ENCODE results near the gene HYAL1.

Gene HYAL1

DNA sequence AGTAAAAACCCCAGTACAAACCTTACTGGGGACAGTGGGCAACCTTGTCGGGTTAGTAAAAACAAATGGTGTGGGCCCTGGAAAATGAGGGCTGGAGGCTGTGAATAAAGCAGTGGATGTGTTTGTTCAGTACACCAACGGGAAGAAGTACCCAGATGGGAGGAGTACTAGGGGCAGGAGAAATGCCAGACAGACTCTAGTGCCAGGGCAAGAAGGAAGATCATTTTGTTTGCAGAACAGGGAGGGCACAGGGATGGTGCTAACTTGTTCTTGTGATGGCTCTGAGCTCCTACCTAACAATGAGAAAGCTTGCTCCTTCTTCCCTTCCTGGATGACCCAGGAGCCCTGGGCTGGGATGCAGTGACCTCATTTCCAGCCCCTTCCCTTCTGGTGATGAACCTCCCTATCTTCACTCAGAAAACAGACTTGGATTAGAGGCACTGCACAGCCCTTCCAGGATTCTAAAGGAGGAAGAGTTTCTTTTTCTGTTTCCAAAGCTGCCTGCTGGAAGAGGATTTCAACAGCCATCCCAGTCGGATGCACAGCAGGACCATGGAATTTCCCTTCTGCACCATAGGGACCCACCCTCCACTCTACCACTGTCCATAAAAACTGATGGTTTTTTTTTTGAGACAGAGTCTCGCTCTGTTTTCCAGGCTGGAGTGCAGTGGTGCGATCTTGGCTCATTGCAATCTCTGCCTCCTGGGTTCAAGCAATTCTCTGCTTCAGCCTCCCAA, 31.1 kb upstream of the HYAL1 start:
- DNase-seq (ENCODE audit: low spot score) = no peak

GRCh38 chr3:50333744-50334328, 30.5 kb upstream of the HYAL1 start:
- no peak for DNase-seq (ENCODE audit: low spot score)

- no peak for DNase-seq (ENCODE audit: low spot score)
These were observed 28.1 kb upstream of the HYAL1 start for GRCh38 chr3:50331364-50331907.

GRCh38 chr3:50330330-50330729, 27.0 kb upstream of the HYAL1 start:
- DNase-seq (ENCODE audit: low spot score) = no peak

DNA sequence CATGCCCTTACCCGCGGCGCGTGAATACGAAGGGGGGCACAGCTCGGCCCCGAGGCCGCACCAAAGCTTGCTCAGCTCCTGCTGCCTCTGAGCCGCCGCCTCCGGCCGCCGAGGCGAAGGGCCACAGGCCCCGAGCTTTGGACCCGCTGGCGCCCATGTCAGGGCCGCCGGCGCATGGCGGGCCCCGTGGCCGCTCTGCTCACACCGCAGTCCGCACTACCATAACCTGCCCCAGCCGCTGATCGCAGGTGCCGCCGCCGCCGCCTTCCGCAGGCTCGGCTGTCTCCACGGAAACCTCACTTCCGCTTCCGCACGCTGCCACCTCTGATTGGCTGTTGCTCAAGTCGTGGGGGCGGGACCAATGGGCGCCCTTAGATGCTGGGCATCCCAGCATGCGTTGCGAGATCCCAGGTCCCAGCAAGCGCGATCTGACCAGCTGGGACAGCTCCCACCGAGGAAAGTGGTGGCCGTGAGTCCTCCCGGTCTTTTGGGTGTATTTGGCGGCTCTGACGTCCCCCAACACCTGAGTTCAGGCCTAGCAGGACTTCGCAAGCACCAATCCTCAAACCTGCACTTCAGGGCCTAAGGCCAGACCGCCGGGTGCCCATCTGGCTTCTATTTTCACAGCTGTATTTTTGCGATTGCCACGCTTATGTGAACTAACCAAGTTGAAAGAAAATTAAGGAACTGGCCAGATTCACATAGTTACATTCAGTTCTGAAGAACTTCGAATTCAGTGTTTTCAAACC, 24.7 kb upstream of the HYAL1 start, which contains the start of gene TUSC2:
Gene TUSC2 (minus strand): TSS at position 281 of the 749 bp plus-strand sequence. CDS start 124 bp downstream, at position 157.
- peak; percentile 95 for DNase-seq (ENCODE audit: low spot score)

DNA sequence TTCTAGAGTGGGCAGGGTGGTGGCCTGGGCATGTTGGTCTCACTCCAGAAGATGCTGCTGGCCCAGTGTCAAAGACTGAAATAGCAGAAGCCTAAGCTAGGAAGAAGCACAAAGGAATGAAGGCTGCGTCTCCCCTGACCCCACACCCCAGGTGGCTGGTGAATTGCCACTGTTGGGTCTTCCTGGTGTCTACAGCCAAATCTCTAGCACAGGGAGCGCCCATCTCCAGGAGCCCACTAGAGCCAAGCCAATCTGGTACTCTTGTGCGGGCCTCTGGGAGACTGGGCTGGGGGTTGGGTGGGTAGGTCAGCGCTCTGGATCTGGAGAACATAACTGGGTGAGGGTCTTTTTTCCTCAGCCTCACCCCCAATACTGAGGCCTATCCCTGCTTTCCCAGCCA, 23.8 kb upstream of the HYAL1 start:
- DNase-seq (ENCODE audit: low spot score) = no peak

DNA sequence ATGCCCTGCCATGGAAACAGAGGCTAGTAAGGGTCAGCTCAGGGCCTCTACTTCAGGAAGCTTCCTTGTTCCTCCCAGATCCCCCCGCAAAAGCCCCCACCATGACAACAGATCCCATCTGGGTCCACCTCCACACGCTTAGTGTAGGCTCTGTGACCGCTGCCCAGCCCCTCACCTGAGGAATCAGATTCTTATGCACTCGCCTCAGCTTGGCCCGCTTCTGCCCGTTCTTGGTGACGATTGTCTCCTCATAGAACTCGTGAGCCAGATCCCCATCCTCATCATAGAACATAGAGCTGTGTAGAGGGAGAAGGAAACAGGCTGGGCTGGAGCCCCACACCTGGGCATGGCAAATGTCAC, 22.8 kb upstream of the HYAL1 start:
- DNase-seq (ENCODE audit: low spot score) = no peak

DNA sequence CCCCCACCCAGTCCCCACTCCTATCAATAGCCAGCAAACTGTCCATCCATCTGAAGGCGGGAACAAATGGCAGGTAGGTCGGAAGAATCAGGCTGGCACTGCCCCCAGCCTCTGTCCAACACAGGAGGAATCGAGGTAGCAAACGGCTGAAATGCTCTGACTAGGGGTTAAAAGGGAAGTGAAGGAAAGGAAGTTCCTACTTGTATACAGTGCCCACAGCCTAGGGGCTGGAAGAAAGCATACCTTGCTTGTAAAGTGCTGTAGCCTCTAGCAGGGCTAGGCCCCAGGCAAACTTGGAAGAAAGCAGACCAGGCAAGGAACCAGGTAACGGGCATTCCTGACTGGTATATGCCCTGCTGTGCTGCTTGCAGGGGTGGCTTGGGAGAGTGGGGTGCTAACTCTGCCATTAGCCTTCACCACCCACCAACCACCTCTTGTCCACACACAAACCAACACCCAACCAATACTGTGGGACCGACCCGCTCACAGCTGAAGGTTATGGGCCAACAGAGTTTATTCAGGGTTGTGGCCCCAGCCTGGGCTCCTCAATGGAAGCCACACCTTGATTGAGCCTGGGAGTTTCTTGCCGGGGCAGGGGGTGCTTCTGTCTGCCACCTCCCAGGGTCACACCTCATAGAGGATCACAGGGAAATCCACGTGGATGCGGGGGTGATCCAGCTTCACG, 22.3 kb upstream of the HYAL1 start:
- DNase-seq (ENCODE audit: low spot score) = no peak

- DNase-seq (ENCODE audit: low spot score) = no peak
These were observed 21.7 kb upstream of the HYAL1 start for GRCh38 chr3:50325113-50325480.

- peak; percentile 78 for DNase-seq (ENCODE audit: low spot score)
These were observed 21.2 kb upstream of the HYAL1 start for GRCh38 chr3:50324351-50325112.

GRCh38 chr3:50323614-50324199, 20.3 kb upstream of the HYAL1 start:
- DNase-seq (ENCODE audit: low spot score) = no peak

DNA sequence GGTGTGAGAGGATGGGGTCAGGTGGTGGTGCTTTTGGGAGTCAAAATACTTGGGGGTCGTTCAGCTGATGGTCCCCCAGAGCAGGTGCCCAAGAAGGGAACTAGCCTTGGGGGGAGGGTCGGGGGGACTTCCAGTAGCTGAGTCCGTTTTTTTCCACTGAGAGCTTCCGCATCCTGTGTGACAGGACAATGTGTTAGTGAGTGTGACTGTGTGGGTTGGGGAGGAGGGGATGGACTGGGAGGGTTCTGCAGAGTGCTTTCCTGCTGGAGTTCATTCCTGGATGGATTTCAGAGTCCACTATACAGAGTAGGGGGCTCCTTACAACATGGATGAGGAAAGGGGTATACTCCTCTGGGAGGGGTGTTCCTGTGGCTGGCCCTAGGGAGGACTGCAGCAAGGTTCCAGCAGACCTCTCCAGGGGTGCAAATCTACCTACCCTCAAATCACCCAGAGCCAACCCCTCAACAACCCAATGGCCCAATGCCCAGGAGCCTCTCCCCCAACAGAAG, 19.8 kb upstream of the HYAL1 start:
- no peak for DNase-seq (ENCODE audit: low spot score)

- DNase-seq (ENCODE audit: low spot score) = no peak
These were observed 19.2 kb upstream of the HYAL1 start, which contains the start of gene HYAL2 for GRCh38 chr3:50322386-50323091. Gene HYAL2, minus strand, starts transcription at chr3:50322745. Its CDS starts 2,256 bp downstream, at chr3:50320489.

- no peak for DNase-seq (ENCODE audit: low spot score)
These were observed 18.7 kb upstream of the HYAL1 start for GRCh38 chr3:50322115-50322385.

DNA sequence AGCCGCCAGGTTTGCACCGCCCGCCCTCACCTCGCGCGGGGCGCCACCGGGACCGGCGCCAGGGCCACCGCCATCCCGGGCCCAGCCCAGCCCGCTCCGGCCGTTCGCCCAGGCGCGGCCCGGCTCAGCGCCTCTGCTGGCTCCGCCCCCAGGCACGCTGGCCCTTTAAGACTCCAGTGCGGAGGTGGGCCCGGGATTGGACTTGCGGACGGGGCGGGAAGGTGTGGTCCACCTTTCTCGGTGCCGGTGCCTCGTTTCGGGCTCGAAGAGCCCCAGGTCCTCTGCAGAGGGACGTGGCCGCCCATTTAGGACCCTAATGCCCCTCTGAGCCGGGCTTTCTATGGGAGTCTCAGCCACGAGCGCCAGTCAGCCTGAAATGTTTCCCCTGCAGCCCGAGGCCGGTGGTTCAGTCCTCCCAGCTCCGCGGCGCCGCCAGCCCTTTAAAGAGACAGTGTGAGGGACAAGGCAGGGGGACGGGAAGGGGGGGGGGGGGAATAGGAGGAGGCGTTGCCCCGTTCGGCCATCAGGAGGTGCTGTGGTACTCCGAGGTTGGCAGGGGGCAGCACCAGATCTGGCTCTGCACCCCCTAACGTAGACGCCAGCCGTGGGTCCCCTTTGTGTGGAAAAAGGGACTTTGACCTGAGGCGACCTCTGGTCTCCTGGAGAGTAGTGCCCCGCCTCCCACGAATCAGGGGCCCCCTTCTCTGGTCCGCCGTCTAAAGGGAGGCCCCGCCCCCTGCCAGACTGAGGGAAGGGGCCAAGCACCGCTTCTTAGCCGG, 18.2 kb upstream of the HYAL1 start:
- peak; percentile 87 for DNase-seq (ENCODE audit: low spot score)

- DNase-seq (ENCODE audit: low spot score) = peak; percentile 92
These were observed 17.5 kb upstream of the HYAL1 start for GRCh38 chr3:50320853-50321335.

DNA sequence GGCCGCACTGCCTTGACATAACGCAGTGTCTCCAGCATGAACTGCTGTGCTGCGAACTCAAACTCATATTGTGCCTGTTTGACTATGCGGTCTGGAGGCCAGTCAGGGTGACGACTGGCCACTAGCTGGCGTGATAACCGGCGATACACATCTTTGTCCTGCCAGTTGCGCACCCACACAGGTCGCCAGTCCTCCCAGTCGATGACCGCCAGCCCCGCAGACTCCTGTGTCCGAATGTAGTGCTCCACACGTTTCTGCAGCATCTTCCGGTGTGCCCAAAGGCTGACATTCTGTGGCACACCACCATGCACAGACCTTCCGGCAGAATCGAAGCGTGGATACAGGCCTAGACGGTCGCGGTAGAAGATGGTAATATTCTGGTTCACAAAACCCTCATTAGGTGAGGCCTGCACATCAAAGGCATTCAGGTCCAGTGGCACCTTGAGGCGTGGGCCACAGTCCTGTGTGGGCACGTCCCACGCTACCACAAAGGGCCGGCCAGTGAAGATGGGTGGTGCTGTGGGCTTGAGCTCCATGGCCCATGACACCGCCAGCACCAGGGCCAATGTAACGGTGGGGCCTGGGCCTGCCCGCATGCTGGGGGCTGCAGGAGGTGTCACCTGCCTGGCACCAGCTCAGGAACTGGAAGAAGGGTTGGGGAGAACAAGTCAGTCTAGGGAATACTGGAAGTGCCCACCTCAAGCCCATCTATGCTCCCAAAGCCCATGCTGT, 16.7 kb upstream of the HYAL1 start:
- DNase-seq (ENCODE audit: low spot score) = no peak

- no peak for DNase-seq (ENCODE audit: low spot score)
These were observed 16.0 kb upstream of the HYAL1 start for GRCh38 chr3:50319181-50319893.

Measured in iPS-NIHi11 (cell line).